Aorta (tissue), 5 donors: Measurements from ENCODE around the gene RNF152. TPM values are rescaled to one million over a fixed set of nuclear protein-coding genes. Genes with fewer than 3 reads are reported as not detected.
A peak's percentile ranks its signal among the peaks of the same experiment; 100 is the strongest.

Source experiments
- ATAC-seq: fragments of 200-7000 bp; cut with Tn5 transposase; one replicate; pipeline ENCODE4 v1.9.1; 2022; ENCODE audit warnings: moderate library complexity; ENCODE audit not compliant: low FRiP score
- DNase-seq, 2 donors: peaks; one replicate each; pipeline ENCODE4 v3.0.0-alpha.2; 2020
- H3K27ac ChIP-seq, 2 donors: one replicate each; pipeline ENCODE4 v1.5.1; 2013; ENCODE audit warnings: low read length in 2 of 2, mild to moderate bottlenecking in 2 of 2, moderate library complexity in 2 of 2, control low read depth in 1 of 2, inconsistent platforms in 1 of 2, low read depth in 1 of 2
- H3K27me3 ChIP-seq, 2 donors: one replicate each; pipeline ENCODE4 v1.6.1; 2013; ENCODE audit warnings: control low read depth in 1 of 2, low read length in 1 of 2, mild to moderate bottlenecking in 1 of 2, moderate library complexity in 1 of 2; ENCODE audit not compliant: insufficient read depth in 2 of 2, control insufficient read depth in 1 of 2
- H3K36me3 ChIP-seq, 2 donors: one replicate each; pipeline ENCODE4 v1.6.1; 2013; ENCODE audit warnings: control low read depth in 1 of 2, low read length in 1 of 2, mild to moderate bottlenecking in 1 of 2; ENCODE audit not compliant: insufficient read depth in 2 of 2, control insufficient read depth in 1 of 2
- H3K4me1 ChIP-seq, 2 donors: one replicate each; pipeline ENCODE4 v1.6.1; 2013; ENCODE audit warnings: low read length in 2 of 2, control low read depth in 1 of 2, mild to moderate bottlenecking in 1 of 2, moderate library complexity in 1 of 2; ENCODE audit not compliant: insufficient read depth in 2 of 2, control insufficient read depth in 1 of 2
- H3K4me3 ChIP-seq, 2 donors: one replicate each; pipeline ENCODE4 v1.5.1; 2013; ENCODE audit warnings: low read length in 2 of 2, control low read depth in 1 of 2, mild to moderate bottlenecking in 1 of 2
- H3K9me3 ChIP-seq: one replicate; pipeline ENCODE4 v1.6.1; 2013; ENCODE audit warnings: mild to moderate bottlenecking, low read length; ENCODE audit not compliant: control insufficient read depth
- WGBS, 2 donors: extraction: QIAGEN DNeasy Blood & Tissue Kit; methylation state at CpG; one replicate each; pipeline ENCODE4 v1.1.7; 2013; 5-methylcytosine and 5-hydroxymethylcytosine counted together
- intact Hi-C, 2 donors: fragments of 100-400 bp; cut with DNase I; formaldehyde crosslinking; loops; one replicate each; pipeline versions ENCODE4 v1.14.2 to v1.15.0; 2022
- long read RNA-seq, 2 donors: library from polyadenylated mRNA; unstranded; transcript quantifications; one replicate each; pipeline ENCODE4 v2.0.0, GENCODE V29; 2020 to 2021
- polyA plus RNA-seq, 2 donors: library from polyadenylated mRNA; stranded (reverse); fragments of 200-250 nt; gene quantifications; one replicate each; pipeline ENCODE4 v1.2.3, GENCODE V29; 2013
- total RNA-seq, 2 donors: library from RNA; stranded (reverse); fragmentation: NEBNext Ultra II Directional; extraction: Animal tissue kit (Norgen Biotek cat#: 25700); gene quantifications; one replicate each; pipeline ENCODE4 v1.2.1, GENCODE V29; 2021
- donor health status: healthy with polysubstance abuse.
- donor health status: Bipolar disorder and iron deficiency.
- donor health status: DM: no; HTN: no; CAD: no.
- donor health status: DM: no; HTN: no; CAD: no.
- donor health status: DM: yes; HTN: yes; CAD: no.

Gene RNF152, protein sequence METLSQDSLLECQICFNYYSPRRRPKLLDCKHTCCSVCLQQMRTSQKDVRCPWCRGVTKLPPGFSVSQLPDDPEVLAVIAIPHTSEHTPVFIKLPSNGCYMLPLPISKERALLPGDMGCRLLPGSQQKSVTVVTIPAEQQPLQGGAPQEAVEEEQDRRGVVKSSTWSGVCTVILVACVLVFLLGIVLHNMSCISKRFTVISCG
- total RNA-seq = 10 to 100 TPM; 24.9 to 25.5 TPM
- 10 to 100 TPM in 1 of 2 donors, 1 to 10 TPM in 1; 5.3 to 18.1 TPM for polyA plus RNA-seq
- long read RNA-seq, donor 1, partial matches to known transcripts = 0 of 8 reads
- long read RNA-seq, donor 1, other reads (novel, unspliced or antisense) = 5 of 8 reads
- long read RNA-seq, donor 2, full-length matches to known transcripts = 3 of 9 reads
- long read RNA-seq, donor 2, partial matches to known transcripts = 1 of 9 reads
- long read RNA-seq, donor 2, other reads (novel, unspliced or antisense) = 5 of 9 reads

DNA sequence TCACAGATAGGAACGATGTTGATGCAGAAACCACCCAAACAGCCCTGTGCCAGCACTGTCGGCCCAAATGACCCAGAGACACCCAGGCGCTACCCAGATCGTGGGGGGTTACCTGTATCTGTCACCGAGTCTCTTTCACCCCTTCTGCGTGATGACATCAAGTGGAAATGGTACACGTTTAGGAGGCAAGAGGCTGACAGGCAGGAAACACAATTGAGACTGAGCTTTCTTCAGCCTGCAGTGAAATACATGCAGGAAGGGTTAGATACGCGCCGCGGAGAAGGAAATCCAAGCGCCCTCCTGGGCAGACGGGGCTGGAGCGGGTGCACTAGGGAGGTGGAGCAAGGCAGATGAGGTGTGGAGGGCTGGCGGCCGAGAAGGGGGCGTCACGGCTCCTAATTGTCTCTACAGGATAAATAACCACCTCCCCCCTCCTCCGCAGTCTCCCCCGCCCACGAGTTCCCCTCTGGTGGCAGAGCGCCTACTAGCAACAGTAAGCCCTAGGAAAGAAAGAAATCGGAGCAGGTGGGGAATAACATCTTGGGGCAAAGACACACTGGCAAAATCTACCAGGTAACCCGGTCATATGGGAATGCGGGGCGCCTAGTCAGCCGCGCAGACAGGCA, at the start of gene RNF152:
RNF152 (minus strand) TSS at position 325 of the 626 bp plus-strand sequence. CDS start 76,544 bp downstream, outside the sequence.
- ATAC-seq = peak; percentile 6
- peak within 1 kb of the TSS; percentile 94 to 98 for H3K4me3 ChIP-seq
- intact Hi-C loops = loop anchor here (5.0 to 10.0 kb wide), 4 partner anchors 40 to 240 kb away; no protein-coding TSS in a partner anchor
- no peaks in the 10 kb centered on the region for H3K27me3 ChIP-seq
- no peaks in the 10 kb centered on the region for H3K9me3 ChIP-seq
- H3K4me1 ChIP-seq = peaks cover 1 to 4% of the 10 kb centered on the region in 2 donors
- DNase-seq = peak; percentile 49 to 74
- H3K27ac ChIP-seq = peak within 1 kb of the TSS; percentile 5 to 49
- WGBS, 2 donors = 2% methylated on average over 28 of the region's 28 CpGs
- H3K36me3 ChIP-seq = no peaks in the 10 kb centered on the region

DNA sequence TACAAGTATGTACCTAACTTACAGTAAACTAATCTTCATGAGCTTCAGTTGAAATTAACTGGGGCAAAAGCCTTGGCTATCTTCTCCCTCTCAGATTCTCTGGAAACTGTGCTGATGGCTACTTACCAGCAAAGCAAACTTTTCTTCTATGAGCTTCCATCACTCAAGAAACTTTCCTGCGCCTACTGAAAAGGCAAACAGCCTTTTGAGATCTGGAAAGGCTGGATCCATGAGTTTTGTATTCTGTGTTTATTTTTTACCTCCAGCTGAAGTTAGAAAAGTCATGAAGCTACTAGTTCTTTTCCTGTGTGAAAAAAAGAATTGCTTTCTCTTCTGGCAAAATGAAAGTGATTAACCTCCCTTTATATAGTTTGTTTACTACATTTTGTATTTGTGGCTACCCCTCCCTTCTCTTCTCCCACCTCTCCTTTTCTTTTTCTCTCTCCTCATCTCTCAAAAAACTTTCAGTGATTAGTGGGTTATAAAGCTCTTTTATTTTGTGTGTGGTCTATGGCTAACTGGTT, 49.2 kb upstream of the RNF152 start:
- Histone ChIP-seq H3K9me3 (no peaks in the 10 kb centered on the region), H3K27me3 (no peaks in the 10 kb centered on the region), H3K36me3 (no peaks in the 10 kb centered on the region), H3K4me1 (peaks cover under 1 to 1% of the 10 kb centered on the region in 2 donors), H3K27ac (no peak overlapping the region), H3K4me3 (no peak overlapping the region)
- 58 to 68% methylated on average over 1 of the region's 1 CpG for WGBS, 2 donors
- intact Hi-C loops = no loop called here
- no peak for ATAC-seq
- DNase-seq = no peak

DNA sequence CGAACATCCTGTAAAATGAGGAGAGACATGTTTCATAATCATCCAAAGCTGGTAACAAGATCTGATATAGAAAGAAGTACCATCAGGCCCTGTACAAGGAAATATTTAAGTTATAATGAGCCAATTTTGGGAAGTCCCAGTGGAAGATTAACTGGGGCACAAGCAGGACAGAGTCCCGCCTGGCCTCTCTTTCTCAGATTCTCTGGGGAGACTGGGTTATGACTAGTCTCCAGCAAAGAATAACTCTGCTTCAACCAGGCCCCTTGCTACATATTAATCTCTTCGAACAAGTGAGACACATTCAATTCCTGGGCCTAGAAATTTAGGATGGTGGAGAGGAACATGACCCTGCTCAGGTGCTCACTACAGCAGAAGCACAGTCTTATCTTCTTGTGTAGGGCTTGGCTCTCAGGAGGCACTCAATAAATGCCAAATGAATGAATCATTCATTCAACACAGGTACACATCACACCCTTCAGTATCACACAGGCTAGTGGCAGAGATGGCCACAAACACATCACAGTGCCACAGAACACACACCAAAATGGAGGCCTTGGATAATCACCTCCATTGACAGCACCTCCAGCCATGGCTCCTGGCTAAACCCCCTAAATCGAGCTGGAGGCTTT, 46.4 kb upstream of the RNF152 start:
- Histone ChIP-seq H3K36me3 (no peaks in the 10 kb centered on the region), H3K4me1 (no peaks in the 10 kb centered on the region), H3K27me3 (no peaks in the 10 kb centered on the region), H3K4me3 (no peak overlapping the region), H3K9me3 (no peaks in the 10 kb centered on the region), H3K27ac (no peak overlapping the region)
- intact Hi-C loops = no loop called here
- DNase-seq = no peak
- 92% methylated on average over 4 of the region's 4 CpGs for WGBS, 2 donors
- no peak for ATAC-seq

DNA sequence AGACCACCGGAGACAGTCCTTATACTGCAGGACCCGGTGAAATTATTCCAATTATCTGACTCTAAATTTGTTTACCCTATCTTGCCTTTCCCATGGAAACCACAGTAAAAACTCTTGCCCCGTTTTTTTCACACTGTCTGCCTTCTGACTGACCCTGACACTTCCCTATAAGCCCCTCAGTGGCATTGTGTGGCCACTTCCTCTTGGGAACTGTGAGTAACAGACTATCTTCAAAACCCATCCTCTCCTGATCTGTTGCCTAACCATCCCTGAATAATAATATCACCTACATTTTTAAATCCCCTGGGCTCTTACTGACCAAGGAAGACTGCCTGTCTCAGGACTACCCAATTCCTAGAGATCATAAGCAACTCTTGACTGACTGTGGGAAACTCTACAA, 42.6 kb upstream of the RNF152 start:
- DNase-seq (no peak), ATAC-seq (no peak)
- Histone ChIP-seq H3K4me1 (no peaks in the 10 kb centered on the region), H3K36me3 (no peaks in the 10 kb centered on the region), H3K27me3 (no peaks in the 10 kb centered on the region), H3K9me3 (peaks cover 1% of the 10 kb centered on the region), H3K27ac (no peak overlapping the region), H3K4me3 (no peak overlapping the region)
- WGBS, 2 donors = 73 to 83% methylated on average over 3 of the region's 3 CpGs
- intact Hi-C loops = no loop called here

DNA sequence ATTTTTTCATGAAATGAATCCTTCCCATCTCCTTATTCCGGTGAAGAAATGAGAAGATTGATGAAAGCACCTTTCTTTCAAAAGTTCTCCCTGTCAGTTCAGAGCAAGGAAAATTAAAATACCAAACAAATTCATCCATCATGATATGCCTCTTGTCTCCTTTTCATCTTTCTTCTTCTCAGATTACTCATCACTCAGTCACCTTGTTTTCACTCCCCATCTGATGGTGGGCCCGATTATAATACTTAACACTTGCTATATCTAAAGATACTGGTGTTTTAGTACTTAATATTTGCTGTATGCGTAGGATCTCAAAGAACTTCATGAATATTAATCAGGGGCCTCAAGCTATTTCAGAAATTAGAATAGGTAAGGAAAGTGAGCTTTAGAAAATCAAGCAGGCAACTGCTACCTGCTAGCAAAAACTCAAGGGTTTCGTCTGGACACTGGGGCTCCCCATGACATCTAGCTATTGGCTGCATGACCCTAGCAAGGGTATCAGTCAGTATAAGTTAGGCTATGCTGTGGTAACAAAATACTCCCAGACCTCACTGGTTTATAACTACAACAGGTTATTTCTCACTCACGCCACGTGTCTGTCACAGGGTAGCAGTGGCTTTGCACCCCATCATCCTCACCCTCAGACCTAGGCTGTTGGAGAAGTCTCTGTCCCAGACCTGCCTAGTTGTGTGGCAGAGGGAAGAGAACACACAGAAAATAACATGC, 39.0 kb upstream of the RNF152 start:
- intact Hi-C loops = no loop called here
- whole genome bisulfite sequencing, 2 donors = 94 to 96% methylated on average over 6 of the region's 6 CpGs
- Histone ChIP-seq H3K36me3 (no peaks in the 10 kb centered on the region), H3K4me3 (no peak overlapping the region), H3K4me1 (no peaks in the 10 kb centered on the region), H3K27ac (no peak overlapping the region), H3K9me3 (peaks cover 1% of the 10 kb centered on the region), H3K27me3 (no peaks in the 10 kb centered on the region)
- ATAC-seq (no peak), DNase-seq (no peak)

DNA sequence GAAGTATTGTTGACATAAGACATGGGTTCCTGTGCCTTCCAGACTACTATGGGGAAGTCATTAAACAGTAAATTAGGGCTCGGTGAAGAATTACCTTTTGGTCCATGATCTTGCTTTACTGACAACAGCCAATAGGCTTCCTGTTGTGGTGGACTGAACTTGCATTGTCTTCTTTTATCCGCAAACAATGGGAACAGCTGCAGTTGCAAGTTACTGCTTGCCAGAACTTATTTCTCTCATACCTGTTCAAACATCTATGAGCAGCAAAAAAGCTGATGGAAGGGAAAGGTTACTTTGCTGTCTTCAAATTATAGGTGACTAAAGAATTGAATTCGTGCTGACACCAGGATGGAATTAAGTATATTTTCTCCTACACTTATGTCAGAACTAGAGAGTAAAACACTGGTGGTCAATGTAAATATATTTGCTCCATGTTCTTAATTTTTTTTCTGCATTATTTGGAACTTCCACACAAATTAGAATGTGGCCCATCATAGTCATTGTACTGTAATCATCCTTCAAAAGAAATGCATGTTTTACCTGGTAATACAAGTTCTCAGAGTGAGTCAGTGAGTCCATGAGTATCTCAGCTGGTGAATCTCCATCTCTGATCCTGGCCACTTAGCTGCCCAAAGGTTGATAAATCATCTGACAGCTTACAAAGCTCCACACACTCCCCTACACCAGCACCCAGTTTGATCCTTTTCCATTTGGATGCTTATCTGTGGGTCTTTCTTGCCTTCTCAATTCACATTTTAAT, 37.3 kb upstream of the RNF152 start:
- H3K27ac ChIP-seq = no peak overlapping the region
- no peaks in the 10 kb centered on the region for H3K4me1 ChIP-seq
- no peaks in the 10 kb centered on the region for H3K36me3 ChIP-seq
- ATAC-seq (no peak), DNase-seq (no peak)
- intact Hi-C loops = no loop called here
- WGBS, 2 donors = 81 to 82% methylated on average over 3 of the region's 3 CpGs
- no peak overlapping the region for H3K4me3 ChIP-seq
- no peaks in the 10 kb centered on the region for H3K27me3 ChIP-seq
- H3K9me3 ChIP-seq = peaks cover 1% of the 10 kb centered on the region

DNA sequence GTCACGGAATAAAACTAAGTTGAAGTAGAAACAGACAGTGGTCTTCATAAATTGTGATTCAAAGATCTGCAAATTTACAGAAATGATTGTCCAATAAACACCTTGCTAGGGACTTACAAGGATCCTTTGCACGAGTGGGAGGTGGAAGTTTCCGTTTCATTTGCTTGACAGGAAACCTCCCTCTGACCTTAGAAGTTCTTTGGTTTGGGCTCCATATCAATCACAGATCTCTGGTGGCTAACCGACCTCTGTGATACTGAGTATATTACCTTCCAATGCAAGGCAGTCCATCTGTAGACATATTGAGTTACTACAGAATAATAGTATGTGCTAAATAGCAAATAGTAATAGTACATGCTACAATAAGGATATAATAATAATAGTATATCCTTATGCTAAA, 33.7 kb upstream of the RNF152 start:
- ATAC-seq (no peak), DNase-seq (no peak)
- H3K4me3 ChIP-seq = no peak overlapping the region
- H3K36me3 ChIP-seq = no peaks in the 10 kb centered on the region
- no peak overlapping the region for H3K27ac ChIP-seq
- no peaks in the 10 kb centered on the region for H3K9me3 ChIP-seq
- H3K4me1 ChIP-seq = no peaks in the 10 kb centered on the region
- 85 to 86% methylated on average over 4 of the region's 4 CpGs for WGBS, 2 donors
- intact Hi-C loops = no loop called here
- no peaks in the 10 kb centered on the region for H3K27me3 ChIP-seq

- Histone ChIP-seq H3K9me3 (no peaks in the 10 kb centered on the region), H3K27me3 (no peaks in the 10 kb centered on the region), H3K4me1 (no peaks in the 10 kb centered on the region), H3K36me3 (no peaks in the 10 kb centered on the region), H3K27ac (no peak overlapping the region), H3K4me3 (no peak overlapping the region)
- 44 to 68% methylated on average over 5 of the region's 5 CpGs for WGBS, 2 donors
- ATAC-seq (no peak), DNase-seq (no peak)
- intact Hi-C loops = no loop called here
Measured at GRCh38 chr18:61924550-61924949, 31.7 kb upstream of the RNF152 start.
